Skeletal muscle tissue (tissue), 4 donors: ENCODE data around the gene TLR9. TPM values are rescaled to one million over a fixed set of nuclear protein-coding genes. Genes with fewer than 3 reads are reported as not detected.
A peak's percentile ranks its signal among the peaks of the same experiment; 100 is the strongest.

Source experiments
- H3K27ac ChIP-seq: one replicate; pipeline ENCODE4 v1.7.0; 2013; ENCODE audit warnings: mild to moderate bottlenecking, low read depth, low read length, inconsistent platforms
- H3K27me3 ChIP-seq, 3 donors: one replicate each; pipeline ENCODE4 v1.7.0; 2013; ENCODE audit warnings: low read length in 3 of 3; ENCODE audit not compliant: control insufficient read depth in 3 of 3, insufficient read depth in 3 of 3
- H3K36me3 ChIP-seq, 3 donors: one replicate each; pipeline ENCODE4 v1.7.0; 2013; ENCODE audit warnings: low read length in 3 of 3; ENCODE audit not compliant: control insufficient read depth in 3 of 3, insufficient read depth in 3 of 3
- H3K4me1 ChIP-seq, 3 donors: one replicate each; pipeline ENCODE4 v1.7.0; 2013; ENCODE audit warnings: low read length in 3 of 3, mild to moderate bottlenecking in 3 of 3; ENCODE audit not compliant: control insufficient read depth in 3 of 3, insufficient read depth in 3 of 3
- H3K4me3 ChIP-seq, 3 donors: one replicate each; pipeline ENCODE4 v1.7.0; 2013; ENCODE audit warnings: low read length in 3 of 3
- H3K9ac ChIP-seq, 3 donors: one replicate each; pipeline ENCODE4 v1.7.0; 2013; ENCODE audit warnings: low read length in 3 of 3, mild to moderate bottlenecking in 3 of 3, moderate library complexity in 2 of 3, low read depth in 1 of 3
- H3K9me3 ChIP-seq, 3 donors: one replicate each; pipeline ENCODE4 v1.7.0; 2013; ENCODE audit warnings: low read length in 3 of 3; ENCODE audit not compliant: control insufficient read depth in 3 of 3
- total RNA-seq: library from RNA; depleted of rRNA; stranded (reverse); fragments of >200 nt; gene quantifications from one replicate; pipeline ENCODE4 v1.2.3, GENCODE V29; 2014
- donor health status: Osteomylitis.

TLR9 gene
- total RNA-seq, 1 donor from 2014 or later = not detected

DNA sequence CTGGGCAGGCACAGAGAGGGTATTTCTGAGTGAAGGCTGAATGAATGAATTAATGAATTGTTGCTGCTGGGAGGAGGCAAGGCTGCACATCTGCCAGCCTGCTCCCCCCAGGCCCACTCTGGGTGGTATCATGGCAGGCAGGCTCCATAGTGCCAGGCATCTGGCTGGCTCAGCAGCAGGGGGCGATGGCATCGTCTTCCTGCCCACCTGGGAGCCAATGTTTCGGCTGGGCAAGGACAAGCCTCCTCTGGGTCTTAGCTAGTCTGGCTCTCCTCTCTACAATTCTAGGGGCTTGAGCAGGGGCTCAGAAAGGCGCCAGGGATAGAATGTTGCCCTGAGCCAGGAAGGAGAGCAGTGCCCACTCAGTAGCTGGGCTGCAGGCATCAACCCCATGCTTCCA is 1.7 kb upstream of the TLR9 start:
- Histone ChIP-seq H3K4me1 (peaks cover 13 to 22% (median 16%) of the 10 kb centered on the region in 3 donors), H3K4me3 (no peak overlapping the region), H3K27ac (no peak overlapping the region), H3K9ac (no peak overlapping the region), H3K27me3 (no peaks in the 10 kb centered on the region), H3K9me3 (no peaks in the 10 kb centered on the region), H3K36me3 (peaks cover 43 to 50% (median 46%) of the 10 kb centered on the region in 3 donors)

- Histone ChIP-seq H3K9ac (no peak overlapping the region), H3K27me3 (no peaks in the 10 kb centered on the region), H3K4me1 (peaks cover 12 to 22% (median 12%) of the 10 kb centered on the region in 3 donors), H3K9me3 (no peaks in the 10 kb centered on the region), H3K36me3 (peaks cover 38 to 46% (median 39%) of the 10 kb centered on the region in 3 donors), H3K4me3 (no peak overlapping the region), H3K27ac (no peak overlapping the region)
Observed at GRCh38 chr3:52226229-52226817, 878 bp upstream of the TLR9 start.

GRCh38 chr3:52223449-52224408 is 1.7 kb downstream of the TLR9 start:
- Histone ChIP-seq H3K4me3 (no peak overlapping the region), H3K4me1 (peaks cover 18 to 23% (median 19%) of the 10 kb centered on the region in 3 donors), H3K27ac (no peak overlapping the region), H3K9ac (no peak overlapping the region), H3K27me3 (no peaks in the 10 kb centered on the region), H3K36me3 (peaks cover 12 to 20% (median 13%) of the 10 kb centered on the region in 3 donors), H3K9me3 (no peaks in the 10 kb centered on the region)

DNA sequence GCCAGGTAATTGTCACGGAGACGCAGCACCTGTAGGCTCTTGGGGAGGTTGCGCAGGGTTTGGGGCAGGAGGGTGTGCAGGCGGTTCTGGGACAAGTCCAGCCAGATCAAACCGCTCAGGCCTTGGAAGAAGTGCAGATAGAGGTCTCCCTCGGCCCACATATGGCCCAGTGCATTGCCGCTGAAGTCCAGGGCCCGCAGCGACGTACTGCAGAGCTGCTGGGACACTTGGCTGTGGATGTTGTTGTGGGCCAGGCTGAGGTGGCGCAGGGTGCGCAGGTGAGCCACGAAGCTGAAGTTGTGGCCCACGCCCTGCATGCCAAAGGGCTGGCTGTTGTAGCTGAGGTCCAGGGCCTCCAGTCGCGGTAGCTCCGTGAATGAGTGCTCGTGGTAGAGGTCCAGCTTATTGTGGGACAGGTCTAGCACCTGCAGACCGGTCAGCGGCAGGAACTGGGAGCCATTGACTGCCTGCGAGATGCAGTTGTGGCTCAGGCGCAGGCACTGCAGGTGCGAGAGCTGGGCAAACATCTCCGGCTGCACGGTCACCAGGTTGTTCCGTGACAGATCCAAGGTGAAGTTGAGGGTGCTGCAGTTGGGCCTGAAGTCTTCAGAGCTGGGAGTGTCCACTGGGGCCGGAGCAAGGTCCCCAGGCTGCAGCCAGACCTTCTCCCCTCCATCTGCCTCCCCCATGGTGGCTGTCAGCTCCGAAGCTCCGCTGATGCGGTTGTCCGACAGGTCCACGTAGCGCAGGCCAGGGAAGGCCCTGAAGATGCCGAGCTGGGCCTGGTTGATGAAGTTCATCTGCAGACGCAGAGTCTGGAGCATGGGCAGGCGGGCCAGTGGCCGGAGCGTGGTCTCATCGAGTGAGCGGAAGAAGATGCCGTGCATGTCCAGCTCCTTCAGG is 2.9 kb downstream of the TLR9 start:
- H3K9ac ChIP-seq = peak overlapping the region in 1 of 3 donors; percentile 1
- peaks cover 2 to 9% (median 3%) of the 10 kb centered on the region in 3 donors for H3K36me3 ChIP-seq
- H3K9me3 ChIP-seq = no peaks in the 10 kb centered on the region
- no peaks in the 10 kb centered on the region for H3K27me3 ChIP-seq
- no peak overlapping the region for H3K4me3 ChIP-seq
- no peak overlapping the region for H3K27ac ChIP-seq
- H3K4me1 ChIP-seq = peaks cover 25 to 29% (median 26%) of the 10 kb centered on the region in 3 donors

- Histone ChIP-seq H3K4me1 (peaks cover 30 to 38% (median 34%) of the 10 kb centered on the region in 3 donors), H3K4me3 (no peak overlapping the region)
Observed at GRCh38 chr3:52221563-52222318, 3.7 kb downstream of the TLR9 start.

GRCh38 chr3:52221141-52221562 is 4.3 kb downstream of the TLR9 start:
- no peak overlapping the region for H3K4me3 ChIP-seq
- H3K27me3 ChIP-seq = no peaks in the 10 kb centered on the region
- peaks cover 35 to 43% (median 40%) of the 10 kb centered on the region in 3 donors for H3K4me1 ChIP-seq
- H3K9ac ChIP-seq = peak overlapping the region in 1 of 3 donors; percentile 51
- no peaks in the 10 kb centered on the region for H3K9me3 ChIP-seq
- no peak overlapping the region for H3K27ac ChIP-seq
- H3K36me3 ChIP-seq = peaks cover 0 to 9% (median 0%) of the 10 kb centered on the region in 3 donors

More at GRCh38 chr3:52221563-52222318, 3.7 kb downstream of the TLR9 start:
- no peaks in the 10 kb centered on the region for H3K9me3 ChIP-seq
- H3K9ac ChIP-seq = peak overlapping the region in 1 of 3 donors; percentile 1
- H3K27me3 ChIP-seq = no peaks in the 10 kb centered on the region
- peaks cover 0 to 9% (median 0%) of the 10 kb centered on the region in 3 donors for H3K36me3 ChIP-seq
- no peak overlapping the region for H3K27ac ChIP-seq

GRCh38 chr3:52220380-52221026 is 4.9 kb downstream of the TLR9 start:
- peaks cover 40 to 44% (median 43%) of the 10 kb centered on the region in 3 donors for H3K4me1 ChIP-seq
- H3K9ac ChIP-seq = peak overlapping the region in 1 of 3 donors; percentile 51

DNA sequence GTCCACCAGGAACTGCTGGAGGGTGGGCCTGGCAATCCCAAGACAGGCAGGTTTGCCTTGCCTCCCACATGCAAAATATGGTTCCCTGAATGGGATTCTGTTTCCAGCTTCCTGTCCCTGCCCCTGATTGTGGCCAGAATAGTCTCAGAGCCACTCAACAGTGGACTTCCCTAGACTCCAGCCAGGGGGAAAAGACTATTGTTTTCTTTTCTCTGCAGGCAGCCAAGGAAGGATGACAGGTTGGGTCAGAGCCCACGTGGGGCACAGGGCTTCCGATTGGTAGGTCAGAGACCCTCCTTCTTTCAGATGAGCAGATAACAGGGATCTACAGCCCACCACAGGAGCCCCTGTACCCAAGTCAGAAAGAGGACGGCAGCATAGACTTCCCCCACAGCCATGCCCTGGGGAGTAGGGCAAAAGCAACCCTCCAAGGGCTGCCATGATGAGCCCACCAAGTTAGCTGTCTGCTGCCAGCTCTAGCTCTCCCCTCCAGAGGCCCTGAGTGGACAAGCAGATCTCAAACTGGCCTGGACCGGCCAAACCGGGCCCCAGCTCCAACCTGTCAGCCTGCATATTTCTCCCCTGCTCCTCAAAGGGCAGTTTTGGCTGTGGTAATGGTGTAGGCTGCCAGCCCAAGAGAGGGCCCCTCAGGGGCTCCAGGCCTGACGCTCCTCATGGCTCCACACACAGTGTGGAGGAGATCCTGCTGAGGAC is 6.4 kb downstream of the TLR9 start:
- H3K36me3 ChIP-seq = peaks cover 16 to 24% (median 17%) of the 10 kb centered on the region in 3 donors
- H3K27me3 ChIP-seq = no peaks in the 10 kb centered on the region
- H3K27ac ChIP-seq = peak overlapping the region; percentile 21
- H3K4me3 ChIP-seq = peak overlapping the region in 1 of 3 donors; percentile 13
- H3K9me3 ChIP-seq = no peaks in the 10 kb centered on the region
- H3K4me1 ChIP-seq = peaks cover 42 to 44% (median 43%) of the 10 kb centered on the region in 3 donors
- no peak overlapping the region for H3K9ac ChIP-seq

More at GRCh38 chr3:52220380-52221026, 4.9 kb downstream of the TLR9 start:
- no peaks in the 10 kb centered on the region for H3K9me3 ChIP-seq
- no peak overlapping the region for H3K4me3 ChIP-seq
- H3K36me3 ChIP-seq = peaks cover 1 to 10% (median 3%) of the 10 kb centered on the region in 3 donors
- H3K27ac ChIP-seq = no peak overlapping the region
- H3K27me3 ChIP-seq = no peaks in the 10 kb centered on the region
